PC-9 (cell line): ENCODE results near the gene LRP8. TPM values are rescaled to one million over a fixed set of nuclear protein-coding genes. Genes with fewer than 3 reads are reported as not detected.

Experiments
- BruUV-seq: library from RNA; stranded (reverse); fragments of 400-500 nt; replicated peaks from 2 replicates; lab custom pipeline; 2021; lab: Mats Ljungman, UMichigan
- CTCF ChIA-PET: fragments of 300-600 bp; sonication (Branson Sonifier 250); formaldehyde crosslinking; loops from one replicate; lab custom pipeline; 2022; ENCODE audit warnings: antibody characterized with exemption; lab: Charles Lee
- POLR2A ChIA-PET: fragments of 300-600 bp; sonication (Branson Sonifier 250); formaldehyde crosslinking; loops from one replicate; lab custom pipeline; 2022; ENCODE audit warnings: antibody characterized with exemption; ENCODE audit not compliant: unreplicated experiment; lab: Charles Lee
- DNase-seq, 2 experiments: peaks; one replicate each; pipeline versions ENCODE4 v3.0.0 to v3.0.0-alpha.2; 2015 to 2022; ENCODE audit warnings: mixed read lengths in 1 of 2
- H2AFZ ChIP-seq: fragments of 200-600 bp; sonication (generic); 2 replicates; pipeline ENCODE4 v1.8.1; 2017; ENCODE audit warnings: antibody characterized with exemption
- H3F3A ChIP-seq: fragments of 200-600 bp; sonication (generic); 2 replicates; pipeline ENCODE4 v1.8.1; 2017; ENCODE audit warnings: antibody characterized with exemption, mild to moderate bottlenecking, low read depth; ENCODE audit not compliant: insufficient read depth
- H3K27ac ChIP-seq: fragments of 200-600 bp; sonication (generic); 2 replicates; pipeline ENCODE4 v1.6.1; 2016; ENCODE audit warnings: mixed run types
- H3K27me3 ChIP-seq: fragments of 200-600 bp; sonication (generic); 2 replicates; pipeline ENCODE4 v1.6.1; 2016; ENCODE audit warnings: low read depth, mixed run types; ENCODE audit not compliant: insufficient read depth
- H3K36me3 ChIP-seq: fragments of 200-600 bp; sonication (generic); 2 replicates; pipeline ENCODE4 v1.6.1; 2016; ENCODE audit warnings: low read depth, mixed run types
- H3K4me1 ChIP-seq: fragments of 200-600 bp; sonication (generic); replicated peaks from 2 replicates; pipeline ENCODE4 v1.6.1; 2016; ENCODE audit warnings: mixed run types; ENCODE audit not compliant: insufficient read depth
- H3K4me2 ChIP-seq: fragments of 200-600 bp; sonication (generic); 2 replicates; pipeline ENCODE4 v1.6.1; 2017; ENCODE audit warnings: mixed run types
- H3K4me3 ChIP-seq: fragments of 200-600 bp; sonication (generic); 2 replicates; pipeline ENCODE4 v1.6.1; 2016; ENCODE audit warnings: mixed run types
- H3K79me2 ChIP-seq: fragments of 200-600 bp; sonication (generic); 2 replicates; pipeline ENCODE4 v1.6.1; 2017; ENCODE audit warnings: low read depth, mixed run types
- H3K9me2 ChIP-seq: fragments of 200-600 bp; sonication (generic); 2 replicates; pipeline ENCODE4 v1.8.1; 2017; ENCODE audit warnings: mild to moderate bottlenecking; ENCODE audit not compliant: insufficient read depth
- H3K9me3 ChIP-seq: fragments of 200-600 bp; sonication (generic); 2 replicates; pipeline ENCODE4 v1.8.1; 2016; ENCODE audit warnings: low read depth; ENCODE audit not compliant: insufficient read depth
- H4K20me1 ChIP-seq: fragments of 200-600 bp; sonication (generic); 2 replicates; pipeline ENCODE4 v1.8.1; 2017; ENCODE audit not compliant: insufficient read depth
- CTCF ChIP-seq: fragments of 200-600 bp; sonication (generic); conservative IDR thresholded peaks from 2 replicates; pipeline ENCODE4 v1.6.1; 2017; ENCODE audit warnings: mixed run types, antibody characterized with exemption, mild to moderate bottlenecking, moderate library complexity
- EZH2 ChIP-seq: fragments of 200-600 bp; sonication (generic); IDR thresholded peaks from 2 replicates; pipeline ENCODE4 v1.8.0; 2017; ENCODE audit warnings: antibody characterized with exemption, low read depth
- intact Hi-C: fragments of 100-400 bp; cut with micrococcal nuclease; formaldehyde crosslinking; loops from one replicate; pipeline ENCODE4 v1.10.0; 2022; ENCODE audit not compliant: unreplicated experiment
- total RNA-seq: library from RNA; stranded (reverse); gene quantifications from 2 replicates; pipeline ENCODE4 v1.2.3, GENCODE V29; 2021

LRP8 gene
- total RNA-seq, 1 experiment from 2014 or later: 85.3 TPM

GRCh38 chr1:53203466-53203865, 124.4 kb downstream of the LRP8 start:
- Histone ChIP-seq H3K4me1 (peaks cover 3% of the 10 kb centered on the region), H3K79me2 (peaks cover 8% of the 10 kb centered on the region), H3K4me2 (no peak overlapping the region), H3K9me3 (peaks cover 20% of the 10 kb centered on the region), H3F3A (0 out of 2 replicates have a peak, but pooled peaks cover 3% of the 10 kb centered on the region), H4K20me1 (no peaks in the 10 kb centered on the region), H3K4me3 (no peak overlapping the region), H3K27me3 (no peaks in the 10 kb centered on the region), H3K36me3 (peaks cover 59% of the 10 kb centered on the region), H2AFZ (no peak overlapping the region), H3K27ac (no peak overlapping the region), H3K9me2 (no peaks in the 10 kb centered on the region)
- ChIA-PET POLR2A (interaction anchor here (0.6 kb wide), 1 partner anchor 79 kb away, joined by 4 read pairs; no protein-coding TSS in a partner anchor), CTCF (no interaction called here)
- TF ChIP-seq CTCF (no peak), EZH2 (no peak)
- no peak for DNase-seq
- BruUV-seq: no TSS peak
- intact Hi-C loops: no loop called here

- ChIA-PET POLR2A (no interaction called here), CTCF (interaction anchor here (0.5 kb wide), 1 partner anchor 1333 kb away, joined by 3 read pairs; no protein-coding TSS in a partner anchor)
- Histone ChIP-seq H3F3A (peaks cover 7% of the 10 kb centered on the region; the same call in 1 of the 2 replicates), H4K20me1 (no peaks in the 10 kb centered on the region), H3K36me3 (peaks cover 26% of the 10 kb centered on the region), H3K9me2 (no peaks in the 10 kb centered on the region), H2AFZ (no peak overlapping the region), H3K4me2 (peak overlapping the region; percentile 79), H3K27me3 (no peaks in the 10 kb centered on the region), H3K27ac (no peak overlapping the region), H3K4me3 (peak overlapping the region; percentile 74; the same call in 1 of the 2 replicates), H3K79me2 (peaks cover 25% of the 10 kb centered on the region), H3K4me1 (peaks cover 29% of the 10 kb centered on the region), H3K9me3 (no peaks in the 10 kb centered on the region)
- TF ChIP-seq EZH2: no peak
- no peak for TF ChIP-seq CTCF
- no TSS peak for BruUV-seq
- no peak for DNase-seq
- intact Hi-C loops: loop anchor here (5.0 kb wide), 1 partner anchor 796 kb away; the partner anchor contains the start of genes ORC1 and PRPF38A
These were observed 129.6 kb downstream of the LRP8 start for GRCh38 chr1:53198241-53198651.

- DNase-seq: no peak
- intact Hi-C loops: loop anchor here (5.0 kb wide), 1 partner anchor 795 kb away; the partner anchor contains the start of genes ORC1 and PRPF38A
- peaks cover 7% of the 10 kb centered on the region; the same call in 1 of the 2 replicates for H3F3A ChIP-seq
- BruUV-seq: no TSS peak
- H3K79me2 ChIP-seq: peaks cover 25% of the 10 kb centered on the region
- H3K27me3 ChIP-seq: no peaks in the 10 kb centered on the region
- H4K20me1 ChIP-seq: no peaks in the 10 kb centered on the region
- ChIA-PET CTCF (no interaction called here), POLR2A (no interaction called here)
- H3K9me2 ChIP-seq: no peaks in the 10 kb centered on the region
- H3K9me3 ChIP-seq: no peaks in the 10 kb centered on the region
- TF ChIP-seq CTCF (no peak), EZH2 (no peak)
- H3K4me3 ChIP-seq: peak overlapping the region; percentile 74
- peaks cover 29% of the 10 kb centered on the region for H3K4me1 ChIP-seq
- H3K4me2 ChIP-seq: peak overlapping the region; percentile 79
- H2AFZ ChIP-seq: peak overlapping the region; percentile 82
- peak overlapping the region; percentile 64 for H3K27ac ChIP-seq
- H3K36me3 ChIP-seq: peaks cover 19% of the 10 kb centered on the region
These were observed 130.3 kb downstream of the LRP8 start for GRCh38 chr1:53197291-53198200.
